ENCODE results near the gene NEAT1. TPM values are rescaled to one million over a fixed set of nuclear protein-coding genes. Genes with fewer than 3 reads are reported as not detected.

Gene NEAT1
- total RNA-seq, 1 donor from 2014 or later = 229 TPM

DNA sequence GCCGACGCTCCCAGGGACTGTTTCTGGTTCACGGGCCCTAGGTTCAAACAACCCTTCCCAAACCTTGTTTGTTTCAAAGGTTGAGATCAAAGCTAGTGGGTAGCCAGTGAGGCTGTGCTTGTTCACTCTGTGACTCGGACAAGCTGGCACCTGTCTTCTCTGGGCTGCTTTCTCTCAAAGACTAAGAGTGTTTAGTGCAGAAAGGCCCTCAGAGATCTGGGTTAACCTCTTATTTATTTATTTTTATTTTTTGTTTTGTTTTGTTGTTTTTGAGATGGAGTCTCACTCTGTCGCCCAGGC lies 63.3 kb downstream of the NEAT1 start:
- Mint-ChIP-seq H3K4me3 (peak overlapping the region; percentile 56), H3K36me3 (no peaks in the 10 kb centered on the region), H3K4me1 (ENCODE audit: unreplicated experiment) (peaks cover 45% of the 10 kb centered on the region), H3K9me3 (no peaks in the 10 kb centered on the region), H3K27ac (peak overlapping the region; percentile 87), H3K27me3 (no peaks in the 10 kb centered on the region)
- DNase-seq (ENCODE audit: extremely low spot score, unreplicated experiment) = no peak
- TF ChIP-seq, protein P1, sequence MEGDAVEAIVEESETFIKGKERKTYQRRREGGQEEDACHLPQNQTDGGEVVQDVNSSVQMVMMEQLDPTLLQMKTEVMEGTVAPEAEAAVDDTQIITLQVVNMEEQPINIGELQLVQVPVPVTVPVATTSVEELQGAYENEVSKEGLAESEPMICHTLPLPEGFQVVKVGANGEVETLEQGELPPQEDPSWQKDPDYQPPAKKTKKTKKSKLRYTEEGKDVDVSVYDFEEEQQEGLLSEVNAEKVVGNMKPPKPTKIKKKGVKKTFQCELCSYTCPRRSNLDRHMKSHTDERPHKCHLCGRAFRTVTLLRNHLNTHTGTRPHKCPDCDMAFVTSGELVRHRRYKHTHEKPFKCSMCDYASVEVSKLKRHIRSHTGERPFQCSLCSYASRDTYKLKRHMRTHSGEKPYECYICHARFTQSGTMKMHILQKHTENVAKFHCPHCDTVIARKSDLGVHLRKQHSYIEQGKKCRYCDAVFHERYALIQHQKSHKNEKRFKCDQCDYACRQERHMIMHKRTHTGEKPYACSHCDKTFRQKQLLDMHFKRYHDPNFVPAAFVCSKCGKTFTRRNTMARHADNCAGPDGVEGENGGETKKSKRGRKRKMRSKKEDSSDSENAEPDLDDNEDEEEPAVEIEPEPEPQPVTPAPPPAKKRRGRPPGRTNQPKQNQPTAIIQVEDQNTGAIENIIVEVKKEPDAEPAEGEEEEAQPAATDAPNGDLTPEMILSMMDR (conservative IDR thresholded peaks at IDR 0.05) = no peak

DNA sequence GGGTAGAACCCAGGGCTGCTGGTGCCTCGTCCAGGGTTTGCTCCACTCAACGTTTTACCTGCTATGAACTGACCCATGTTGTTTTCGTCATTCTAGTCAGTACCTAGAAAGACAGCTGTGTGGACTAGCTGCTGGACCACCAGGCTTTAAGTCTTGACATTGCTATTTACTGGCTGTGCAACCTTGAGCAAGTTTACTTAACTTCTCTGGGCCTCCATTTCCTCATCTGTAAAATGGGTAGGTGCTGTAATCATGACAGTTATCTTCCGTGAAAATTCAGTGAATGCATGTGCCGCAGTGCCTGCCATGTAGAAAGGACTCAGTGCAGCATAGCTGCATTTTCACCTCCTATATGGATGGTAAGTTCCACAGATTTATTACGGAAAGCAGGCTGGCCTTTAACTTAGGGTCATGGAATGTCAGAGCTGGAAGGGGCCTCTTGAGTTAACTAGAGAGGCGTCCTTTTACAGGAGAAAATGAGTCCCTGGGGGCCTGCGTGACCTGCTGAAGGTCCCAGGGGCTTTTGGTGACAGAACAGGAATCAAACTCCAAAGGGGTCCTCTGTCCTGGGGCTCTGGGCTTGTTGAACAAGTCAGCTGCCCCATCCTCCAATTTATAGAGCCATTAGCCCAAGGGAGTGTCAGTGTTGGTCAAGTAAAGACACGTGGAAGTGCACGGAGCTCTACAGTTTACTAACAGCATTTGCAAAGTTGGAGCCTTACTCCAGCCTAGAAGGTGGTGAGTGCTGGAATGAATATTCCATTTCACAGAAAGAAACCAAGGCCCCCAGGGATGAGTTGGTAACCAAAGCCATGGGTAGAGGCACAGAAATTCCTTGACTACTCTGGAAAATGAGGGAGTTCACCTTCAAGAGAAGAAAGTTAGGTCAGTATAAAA lies 64.2 kb downstream of the NEAT1 start:
- peak overlapping the region; percentile 78 for H3K4me3 Mint-ChIP-seq
- H3K27ac Mint-ChIP-seq = peak overlapping the region; percentile 94
- no peaks in the 10 kb centered on the region for H3K36me3 Mint-ChIP-seq
- no peaks in the 10 kb centered on the region for H3K27me3 Mint-ChIP-seq
- no peaks in the 10 kb centered on the region for H3K9me3 Mint-ChIP-seq
- H3K4me1 Mint-ChIP-seq (ENCODE audit: unreplicated experiment) = peaks cover 49% of the 10 kb centered on the region
- TF ChIP-seq, protein P1 (conservative IDR thresholded peaks at IDR 0.05) = no peak
- no peak for DNase-seq (ENCODE audit: extremely low spot score, unreplicated experiment)

DNA sequence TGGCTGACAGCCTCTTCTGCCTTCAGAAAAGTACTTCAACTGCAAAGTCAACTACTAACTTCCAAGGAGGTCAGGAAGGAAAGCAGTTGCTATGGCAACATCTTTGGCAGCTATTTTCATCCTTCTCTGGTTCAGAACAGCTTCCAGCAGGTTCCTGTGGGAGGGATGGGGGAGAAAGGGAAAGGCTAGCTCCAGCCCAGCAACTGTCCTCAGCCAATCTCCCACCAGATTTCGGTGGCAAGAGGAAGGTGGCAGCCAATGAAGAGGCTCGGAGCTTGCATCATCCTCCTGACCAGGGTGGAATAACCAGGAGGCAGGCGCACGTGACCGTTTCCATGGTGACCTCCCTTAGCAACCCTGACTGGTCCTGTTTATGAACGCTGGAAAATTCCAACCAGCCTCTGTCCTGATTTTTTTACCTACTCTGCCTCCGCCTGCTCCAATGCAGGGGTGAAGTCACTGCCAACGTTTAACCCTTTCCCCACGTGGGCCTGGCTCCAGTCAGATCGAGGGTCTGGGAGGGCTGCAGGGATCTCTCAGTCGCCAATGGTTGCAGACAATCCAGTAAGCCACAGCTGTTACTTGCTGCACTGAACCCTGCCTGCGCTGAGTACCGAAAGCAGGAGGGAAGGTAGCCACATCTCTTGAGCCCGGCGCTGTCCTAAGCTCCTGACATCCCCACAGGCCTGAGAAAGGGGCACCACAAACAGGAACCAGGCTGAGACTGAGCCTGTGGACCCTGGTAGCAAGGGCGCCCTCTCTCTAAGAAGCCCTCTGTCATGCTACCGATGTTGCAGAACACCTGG lies 65.1 kb downstream of the NEAT1 start:
- Mint-ChIP-seq H3K4me3 (peak overlapping the region; percentile 78), H3K27ac (peak overlapping the region; percentile 94), H3K9me3 (no peaks in the 10 kb centered on the region), H3K4me1 (ENCODE audit: unreplicated experiment) (peaks cover 57% of the 10 kb centered on the region), H3K27me3 (no peaks in the 10 kb centered on the region), H3K36me3 (no peaks in the 10 kb centered on the region)
- TF ChIP-seq, protein P1 (conservative IDR thresholded peaks at IDR 0.05) = no peak
- DNase-seq (ENCODE audit: extremely low spot score, unreplicated experiment) = peak; percentile 95

DNA sequence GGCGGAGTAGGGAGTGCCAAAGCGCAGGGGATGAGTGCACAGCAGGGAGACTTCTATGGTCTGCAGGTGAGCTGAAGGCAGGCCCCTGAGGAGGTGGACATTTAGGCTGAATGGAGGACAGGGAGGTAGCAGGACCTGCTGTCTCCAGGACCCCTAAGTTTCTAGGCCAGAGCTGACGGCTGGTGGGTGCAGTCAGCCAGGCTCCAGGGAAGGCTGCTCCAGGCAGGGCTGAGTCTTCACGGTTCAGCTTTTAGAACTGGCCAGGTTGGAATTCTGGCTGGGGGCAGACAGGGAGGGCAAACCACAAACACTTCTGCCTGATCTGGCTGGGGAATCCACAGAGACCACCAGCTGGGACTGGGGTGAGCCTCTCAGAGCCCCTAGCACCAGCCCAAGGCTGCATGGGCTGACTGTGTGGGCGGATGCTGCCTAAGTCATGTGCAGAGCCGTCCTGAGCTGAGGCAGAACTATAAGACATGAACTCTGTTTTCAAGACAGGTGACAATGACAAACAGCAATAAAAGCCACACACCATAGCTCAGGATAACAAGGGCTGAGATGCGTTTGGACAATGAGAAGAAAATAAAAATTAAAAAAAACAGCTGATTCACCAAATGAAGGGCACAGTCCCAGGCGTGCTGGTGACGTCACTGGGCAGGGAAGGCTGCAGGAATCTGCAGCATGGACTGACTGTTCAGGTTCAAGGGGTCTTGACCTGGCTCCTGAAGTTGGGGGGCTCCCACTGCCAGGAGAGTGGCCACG lies 65.9 kb downstream of the NEAT1 start:
- Mint-ChIP-seq H3K4me1 (ENCODE audit: unreplicated experiment) (peaks cover 65% of the 10 kb centered on the region), H3K9me3 (no peaks in the 10 kb centered on the region), H3K4me3 (peak overlapping the region; percentile 78), H3K27ac (peak overlapping the region; percentile 94), H3K27me3 (no peaks in the 10 kb centered on the region), H3K36me3 (no peaks in the 10 kb centered on the region)
- no peak for DNase-seq (ENCODE audit: extremely low spot score, unreplicated experiment)
- TF ChIP-seq, protein P1 (conservative IDR thresholded peaks at IDR 0.05) = no peak

DNA sequence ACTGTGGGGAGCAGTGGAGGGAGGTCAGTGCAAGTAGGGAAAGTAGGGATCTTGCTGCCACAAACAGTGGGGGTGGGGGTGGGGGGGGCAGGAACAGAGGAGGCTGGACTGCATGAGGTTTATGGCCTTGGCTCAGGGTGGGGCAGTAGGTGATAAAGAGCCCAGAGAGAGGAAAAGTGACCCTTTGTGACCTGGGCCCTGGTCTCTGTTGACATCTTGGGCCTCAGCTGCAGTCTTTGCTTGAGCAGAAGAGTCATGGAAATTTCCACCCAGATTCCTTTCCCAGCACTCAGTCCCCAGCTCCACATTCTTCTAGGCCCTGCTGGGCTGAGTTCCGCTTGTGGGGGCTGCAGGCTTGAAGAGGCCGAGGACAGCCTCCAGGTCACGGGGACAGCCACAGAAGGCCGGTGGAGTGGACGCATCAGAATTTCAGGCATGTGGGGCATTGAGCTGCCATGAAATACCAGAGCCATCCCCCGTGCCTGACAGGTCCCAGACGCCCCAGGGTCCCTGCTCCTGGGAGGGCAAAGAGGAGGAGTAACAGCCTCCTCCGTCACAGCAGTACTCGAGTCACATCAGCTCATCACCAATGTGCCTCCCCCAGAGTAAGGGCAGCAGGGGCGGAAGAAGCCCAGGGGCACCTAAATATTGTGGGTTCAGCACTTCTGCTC lies 66.6 kb downstream of the NEAT1 start:
- Mint-ChIP-seq H3K9me3 (no peaks in the 10 kb centered on the region), H3K4me3 (peak overlapping the region; percentile 78), H3K36me3 (no peaks in the 10 kb centered on the region), H3K27ac (peak overlapping the region; percentile 94), H3K4me1 (ENCODE audit: unreplicated experiment) (peaks cover 66% of the 10 kb centered on the region), H3K27me3 (no peaks in the 10 kb centered on the region)
- no peak for DNase-seq (ENCODE audit: extremely low spot score, unreplicated experiment)
- TF ChIP-seq, protein P1 (conservative IDR thresholded peaks at IDR 0.05) = no peak

Data from type B pancreatic cell (in vitro differentiated cells).